ENCODE data around the gene MEIOB.
"Not testable (repeated sequence)": the region's sequence is repeated elsewhere in the genome, so short reads cannot be mapped to it uniquely, and the experiment has no call there.

Gene MEIOB, protein sequence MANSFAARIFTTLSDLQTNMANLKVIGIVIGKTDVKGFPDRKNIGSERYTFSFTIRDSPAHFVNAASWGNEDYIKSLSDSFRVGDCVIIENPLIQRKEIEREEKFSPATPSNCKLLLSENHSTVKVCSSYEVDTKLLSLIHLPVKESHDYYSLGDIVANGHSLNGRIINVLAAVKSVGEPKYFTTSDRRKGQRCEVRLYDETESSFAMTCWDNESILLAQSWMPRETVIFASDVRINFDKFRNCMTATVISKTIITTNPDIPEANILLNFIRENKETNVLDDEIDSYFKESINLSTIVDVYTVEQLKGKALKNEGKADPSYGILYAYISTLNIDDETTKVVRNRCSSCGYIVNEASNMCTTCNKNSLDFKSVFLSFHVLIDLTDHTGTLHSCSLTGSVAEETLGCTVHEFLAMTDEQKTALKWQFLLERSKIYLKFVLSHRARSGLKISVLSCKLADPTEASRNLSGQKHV

DNA sequence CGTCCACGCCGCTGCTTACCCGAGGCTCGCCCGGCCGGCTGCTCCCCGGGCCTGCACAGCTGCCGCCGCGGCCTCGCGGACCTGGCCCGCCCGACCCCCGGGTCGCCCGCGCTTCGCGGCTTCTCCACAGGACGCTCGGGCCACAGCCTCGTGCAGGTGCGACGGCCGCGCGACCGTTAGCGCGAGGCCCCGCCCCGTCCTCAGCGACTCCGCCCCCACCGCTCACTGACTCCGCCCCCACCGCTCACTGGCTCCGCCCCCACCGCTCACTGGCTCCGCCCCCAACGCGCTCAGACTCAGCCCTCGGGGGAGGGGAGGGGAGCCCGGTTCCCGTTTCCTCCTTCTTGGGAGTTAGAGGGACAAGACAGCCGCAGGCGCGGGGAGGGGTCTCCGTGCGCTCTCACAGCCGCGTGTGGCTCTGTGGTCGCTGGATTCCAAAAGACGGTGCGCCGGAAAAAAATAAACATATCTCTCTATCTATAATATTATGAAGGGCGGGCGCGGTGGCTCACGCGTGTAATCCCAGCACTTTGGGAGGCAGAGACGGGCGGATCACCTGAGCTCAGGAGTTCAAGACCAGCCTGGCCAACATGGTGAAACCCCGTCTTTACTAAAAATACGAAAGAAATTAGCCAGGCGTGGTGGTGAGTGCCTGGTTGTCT, at the start of gene MEIOB:
Gene MEIOB (minus strand): TSS at position 191 of the 662 bp plus-strand sequence. CDS start 3,989 bp downstream, outside the sequence.
- TF ChIP-seq, protein P1, sequence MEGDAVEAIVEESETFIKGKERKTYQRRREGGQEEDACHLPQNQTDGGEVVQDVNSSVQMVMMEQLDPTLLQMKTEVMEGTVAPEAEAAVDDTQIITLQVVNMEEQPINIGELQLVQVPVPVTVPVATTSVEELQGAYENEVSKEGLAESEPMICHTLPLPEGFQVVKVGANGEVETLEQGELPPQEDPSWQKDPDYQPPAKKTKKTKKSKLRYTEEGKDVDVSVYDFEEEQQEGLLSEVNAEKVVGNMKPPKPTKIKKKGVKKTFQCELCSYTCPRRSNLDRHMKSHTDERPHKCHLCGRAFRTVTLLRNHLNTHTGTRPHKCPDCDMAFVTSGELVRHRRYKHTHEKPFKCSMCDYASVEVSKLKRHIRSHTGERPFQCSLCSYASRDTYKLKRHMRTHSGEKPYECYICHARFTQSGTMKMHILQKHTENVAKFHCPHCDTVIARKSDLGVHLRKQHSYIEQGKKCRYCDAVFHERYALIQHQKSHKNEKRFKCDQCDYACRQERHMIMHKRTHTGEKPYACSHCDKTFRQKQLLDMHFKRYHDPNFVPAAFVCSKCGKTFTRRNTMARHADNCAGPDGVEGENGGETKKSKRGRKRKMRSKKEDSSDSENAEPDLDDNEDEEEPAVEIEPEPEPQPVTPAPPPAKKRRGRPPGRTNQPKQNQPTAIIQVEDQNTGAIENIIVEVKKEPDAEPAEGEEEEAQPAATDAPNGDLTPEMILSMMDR (IDR thresholded peaks at IDR 0.05; ENCODE audit: low read depth, low read length) = no peak

DNA sequence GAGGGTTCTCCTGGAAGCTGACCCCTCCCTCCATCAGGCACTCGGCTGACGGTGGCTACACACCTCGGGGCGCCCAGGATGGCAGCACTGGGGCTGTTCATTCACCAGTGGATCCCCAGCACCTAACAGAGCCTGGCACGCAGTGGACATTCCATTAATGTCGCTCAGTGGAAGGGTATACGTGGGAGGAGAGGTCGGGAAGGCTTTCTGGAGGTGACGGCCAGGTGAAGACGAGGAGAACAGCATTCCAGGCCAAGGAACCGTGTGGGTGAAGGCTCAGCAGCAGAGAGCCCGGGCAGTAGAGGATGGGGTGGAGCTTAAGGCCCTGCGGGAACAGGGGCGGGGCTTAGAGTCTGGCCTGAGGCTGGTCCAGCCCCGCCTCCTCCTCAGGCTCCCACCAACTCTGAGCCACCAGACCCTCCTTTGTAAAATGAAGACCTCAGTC, 48.8 kb upstream of the MEIOB start:
- TF ChIP-seq, protein P1 (IDR thresholded peaks at IDR 0.05; ENCODE audit: low read depth, low read length) = no peak
- DNase-seq (ENCODE audit: extremely low read depth, low read depth) = no peak

More for the DNA sequence above, at the start of gene MEIOB:
- DNase-seq (ENCODE audit: extremely low read depth, low read depth) = no peak

DNA sequence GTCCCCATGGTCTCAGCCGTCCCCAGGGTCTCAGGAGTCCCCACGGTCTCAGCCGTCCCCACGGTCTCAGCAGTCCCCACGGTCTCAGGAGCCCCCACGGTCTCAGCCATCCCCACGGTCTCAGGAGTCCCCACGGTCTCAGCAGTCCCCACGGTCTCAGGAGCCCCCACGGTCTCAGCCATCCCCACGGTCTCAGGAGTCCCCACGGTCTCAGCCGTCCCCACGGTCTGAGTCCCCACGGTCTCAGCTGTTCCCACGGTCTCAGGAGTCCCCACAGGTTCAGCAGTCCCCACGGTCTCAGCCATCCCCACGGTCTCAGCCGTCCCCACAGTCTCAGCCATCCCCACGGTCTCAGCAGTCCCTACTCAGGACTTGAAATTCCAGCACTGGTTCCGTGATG, 48.2 kb upstream of the MEIOB start:
- DNase-seq (ENCODE audit: extremely low read depth, low read depth) = not testable (repeated sequence)

DNA sequence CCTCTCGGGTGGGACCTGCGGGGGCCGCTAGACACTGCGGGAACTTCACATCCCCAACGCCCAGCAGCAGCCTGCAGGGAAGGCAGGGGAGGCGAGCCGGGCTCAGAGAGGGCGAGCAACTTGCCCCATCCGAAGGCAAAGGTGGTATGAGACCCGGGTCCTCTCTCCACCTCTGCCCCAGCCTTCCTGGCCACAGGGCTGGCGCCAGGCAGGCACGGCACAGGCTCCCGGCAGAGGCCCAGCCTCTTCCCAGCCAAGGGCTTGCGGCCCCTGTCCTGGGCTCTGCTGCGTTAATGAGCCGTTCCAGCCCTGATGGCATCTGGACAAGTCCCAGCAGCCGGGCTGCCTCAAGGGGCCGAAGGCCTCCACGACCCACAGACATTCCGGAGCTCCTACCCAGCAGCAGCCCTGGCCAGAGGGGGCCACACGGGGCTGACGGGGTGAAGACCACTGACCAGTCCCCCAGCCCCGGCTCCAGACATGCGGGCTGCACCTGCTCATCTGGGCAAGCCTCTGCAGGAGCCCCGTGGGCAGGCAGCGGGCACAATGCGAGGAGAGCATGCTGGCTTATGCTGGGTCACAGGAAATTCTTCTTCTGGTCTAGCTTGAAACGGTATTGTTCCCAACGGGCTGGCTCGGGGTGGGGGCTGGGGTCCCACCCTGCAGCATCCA, 47.5 kb upstream of the MEIOB start:
- DNase-seq (ENCODE audit: extremely low read depth, low read depth) = no peak
- TF ChIP-seq, protein P1 (IDR thresholded peaks at IDR 0.05; ENCODE audit: low read depth, low read length) = no peak

DNA sequence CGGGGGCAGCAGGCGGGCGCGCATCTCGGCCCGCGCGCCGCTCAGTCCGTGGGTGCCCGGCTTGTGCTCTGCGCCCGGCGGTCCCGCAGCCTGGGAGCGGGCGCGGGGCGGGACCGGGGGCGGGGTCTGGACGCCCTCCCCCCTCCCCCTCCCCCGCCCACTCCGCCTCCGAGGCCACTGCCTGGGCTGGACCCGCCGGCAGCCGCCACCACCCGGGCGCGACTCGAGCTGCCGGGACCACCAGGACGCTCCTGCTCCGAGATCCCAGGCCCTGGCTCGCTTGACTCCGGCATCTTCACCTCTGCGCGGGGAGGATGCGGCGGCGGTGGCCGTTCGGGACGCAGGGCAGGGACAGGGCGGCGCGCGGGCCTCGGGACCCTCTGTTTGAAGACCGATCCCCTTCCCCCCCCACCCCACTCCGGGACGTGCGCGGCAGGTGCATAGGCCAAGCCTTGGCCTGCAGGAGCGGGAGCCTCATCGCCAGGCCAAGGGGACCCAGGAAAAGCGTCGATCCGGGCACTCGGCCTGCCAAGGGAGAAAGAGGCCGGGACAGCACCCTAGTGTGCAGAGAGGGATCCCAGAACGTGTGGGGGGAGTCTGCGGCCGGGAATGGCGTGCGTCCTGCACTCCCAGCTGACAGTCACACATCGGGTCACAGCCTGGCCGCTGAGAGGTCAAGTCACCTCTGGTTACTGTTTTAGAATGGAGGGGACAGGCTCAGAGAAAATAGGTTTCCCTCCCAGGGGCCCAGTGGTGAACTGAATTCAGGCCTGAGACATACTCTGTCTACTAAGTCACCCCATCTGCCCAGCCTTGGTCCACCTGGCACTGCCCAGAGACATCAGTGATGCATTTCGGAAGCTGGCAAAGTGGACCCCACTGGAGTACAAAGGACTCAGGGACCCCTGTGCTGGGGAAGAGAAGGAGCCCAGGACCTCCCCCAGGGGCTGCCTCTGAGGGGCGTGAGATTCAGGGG, 46.7 kb upstream of the MEIOB start, which contains the start of gene HS3ST6:
Gene HS3ST6 (minus strand): TSS at position 65 of the 976 bp plus-strand sequence. CDS start 92 bp downstream, outside the sequence.
- no peak for DNase-seq (ENCODE audit: extremely low read depth, low read depth)
- TF ChIP-seq, protein P1 (IDR thresholded peaks at IDR 0.05; ENCODE audit: low read depth, low read length) = no peak

DNA sequence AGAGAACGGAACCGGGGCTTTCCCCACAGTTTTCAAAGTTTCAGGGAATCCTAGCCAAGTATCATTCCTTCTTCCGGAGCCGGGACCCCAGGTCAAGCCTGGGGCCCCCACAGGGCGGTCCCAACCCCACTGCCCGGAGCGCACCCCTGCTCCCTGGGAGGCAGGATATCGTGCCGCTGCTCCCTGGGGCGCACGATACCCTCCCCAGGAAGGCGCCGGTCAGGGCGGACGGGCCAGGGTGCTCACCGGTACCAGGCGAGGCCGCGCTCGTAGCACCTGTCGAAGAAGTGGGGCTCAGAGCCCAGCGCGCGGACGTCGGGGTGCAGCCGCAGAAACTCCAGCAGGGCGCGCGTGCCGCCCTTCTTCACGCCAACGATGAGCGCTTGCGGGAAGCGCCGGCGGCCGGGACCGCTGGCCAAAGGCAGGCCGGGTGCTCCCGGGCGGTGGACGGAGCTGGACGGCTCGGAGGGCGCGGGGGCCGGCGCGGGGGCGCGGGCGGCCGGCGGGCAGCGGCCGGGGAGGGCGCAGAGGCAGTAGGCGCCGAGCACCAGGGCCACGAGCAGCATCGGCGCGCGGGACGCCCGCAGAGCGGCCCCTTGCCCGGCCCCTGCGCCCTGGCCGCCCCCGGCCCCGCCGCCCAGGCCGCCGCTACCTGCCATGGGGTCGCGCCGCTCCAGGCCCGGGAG, 45.8 kb upstream of the MEIOB start:
- TF ChIP-seq, protein P1 (IDR thresholded peaks at IDR 0.05; ENCODE audit: low read depth, low read length) = no peak
- DNase-seq (ENCODE audit: extremely low read depth, low read depth) = no peak
